Measurements from ENCODE around the gene FKBP1A. TPM values are rescaled to one million over a fixed set of nuclear protein-coding genes. Genes with fewer than 3 reads are reported as not detected.

Gene FKBP1A
- total and polyA plus RNA-seq, 9 of the 15 experiments (the other 6 are each of a cell fraction or from before 2014, with no cell fraction given): 48.8 to 502 (median 89.6) TPM

GRCh38 chr20:1325173-1326030 lies 67.5 kb downstream of the FKBP1A start (continued):
- TF ChIP-seq RBM25 (IDR thresholded peaks at IDR 0.05; ENCODE audit: low read depth, low read length, severe bottlenecking) (no peak), SRSF3 (IDR thresholded peaks at IDR 0.05; ENCODE audit: insufficient read depth, low read length) (no peak), MAFK (IDR thresholded peaks at IDR 0.05; ENCODE audit: low read length) (peak; percentile 27; the same call in 1 of the 2 replicates), THRA (IDR thresholded peaks at IDR 0.05) (no peak), RFX7 (CRISPR knock-in tag; IDR thresholded peaks at IDR 0.05) (no peak), ZBTB5 (IDR thresholded peaks at IDR 0.05) (no peak), ZNF165 (CRISPR knock-in tag; IDR thresholded peaks at IDR 0.05; ENCODE audit: borderline replicate concordance) (no peak), L3MBTL2 (IDR thresholded peaks at IDR 0.05) (peak; percentile 83), HIVEP1 (CRISPR knock-in tag; IDR thresholded peaks at IDR 0.05) (no peak), DNMT1 (IDR thresholded peaks at IDR 0.05) (no peak), ZC3H4 (CRISPR knock-in tag; IDR thresholded peaks at IDR 0.05; ENCODE audit: borderline replicate concordance) (peak; percentile 73; the same call in 1 of the 2 replicates), MEF2A (IDR thresholded peaks at IDR 0.05; ENCODE audit: control insufficient read depth, low read depth, low read length) (no peak), ZNF347 (CRISPR knock-in tag; IDR thresholded peaks at IDR 0.05; ENCODE audit: low read depth) (no peak), CBX5 (IDR thresholded peaks at IDR 0.05; ENCODE audit: borderline replicate concordance, low read depth) (no peak), E2F8 (IDR thresholded peaks at IDR 0.05; ENCODE audit: low read depth, partially characterized antibody) (peak; percentile 26)
- TF ChIP-seq, protein P1, sequence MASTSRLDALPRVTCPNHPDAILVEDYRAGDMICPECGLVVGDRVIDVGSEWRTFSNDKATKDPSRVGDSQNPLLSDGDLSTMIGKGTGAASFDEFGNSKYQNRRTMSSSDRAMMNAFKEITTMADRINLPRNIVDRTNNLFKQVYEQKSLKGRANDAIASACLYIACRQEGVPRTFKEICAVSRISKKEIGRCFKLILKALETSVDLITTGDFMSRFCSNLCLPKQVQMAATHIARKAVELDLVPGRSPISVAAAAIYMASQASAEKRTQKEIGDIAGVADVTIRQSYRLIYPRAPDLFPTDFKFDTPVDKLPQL (IDR thresholded peaks at IDR 0.05; ENCODE audit: extremely low read depth, insufficient read length): no peak
- TF ChIP-seq, protein P2, sequence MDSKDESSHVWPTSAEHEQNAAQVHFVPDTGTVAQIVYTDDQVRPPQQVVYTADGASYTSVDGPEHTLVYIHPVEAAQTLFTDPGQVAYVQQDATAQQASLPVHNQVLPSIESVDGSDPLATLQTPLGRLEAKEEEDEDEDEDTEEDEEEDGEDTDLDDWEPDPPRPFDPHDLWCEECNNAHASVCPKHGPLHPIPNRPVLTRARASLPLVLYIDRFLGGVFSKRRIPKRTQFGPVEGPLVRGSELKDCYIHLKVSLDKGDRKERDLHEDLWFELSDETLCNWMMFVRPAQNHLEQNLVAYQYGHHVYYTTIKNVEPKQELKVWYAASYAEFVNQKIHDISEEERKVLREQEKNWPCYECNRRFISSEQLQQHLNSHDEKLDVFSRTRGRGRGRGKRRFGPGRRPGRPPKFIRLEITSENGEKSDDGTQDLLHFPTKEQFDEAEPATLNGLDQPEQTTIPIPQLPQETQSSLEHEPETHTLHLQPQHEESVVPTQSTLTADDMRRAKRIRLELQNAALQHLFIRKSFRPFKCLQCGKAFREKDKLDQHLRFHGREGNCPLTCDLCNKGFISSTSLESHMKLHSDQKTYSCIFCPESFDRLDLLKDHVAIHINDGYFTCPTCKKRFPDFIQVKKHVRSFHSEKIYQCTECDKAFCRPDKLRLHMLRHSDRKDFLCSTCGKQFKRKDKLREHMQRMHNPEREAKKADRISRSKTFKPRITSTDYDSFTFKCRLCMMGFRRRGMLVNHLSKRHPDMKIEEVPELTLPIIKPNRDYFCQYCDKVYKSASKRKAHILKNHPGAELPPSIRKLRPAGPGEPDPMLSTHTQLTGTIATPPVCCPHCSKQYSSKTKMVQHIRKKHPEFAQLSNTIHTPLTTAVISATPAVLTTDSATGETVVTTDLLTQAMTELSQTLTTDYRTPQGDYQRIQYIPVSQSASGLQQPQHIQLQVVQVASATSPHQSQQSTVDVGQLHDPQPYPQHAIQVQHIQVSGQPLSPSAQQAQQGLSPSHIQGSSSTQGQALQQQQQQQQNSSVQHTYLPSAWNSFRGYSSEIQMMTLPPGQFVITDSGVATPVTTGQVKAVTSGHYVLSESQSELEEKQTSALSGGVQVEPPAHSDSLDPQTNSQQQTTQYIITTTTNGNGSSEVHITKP (IDR thresholded peaks at IDR 0.05; ENCODE audit: partially characterized antibody): peak; percentile 24

Measured in K562 (cell line).